Measurements from ENCODE around the gene DYRK1A.

Gene DYRK1A

GRCh38 chr21:37574316-37574715 lies 207.7 kb downstream of the DYRK1A start:
- DNase-seq (ENCODE audit: low spot score): no peak
- no peak for TF ChIP-seq CTCF (IDR thresholded peaks at IDR 0.05; ENCODE audit: extremely low read depth, missing control alignments)

GRCh38 chr21:37574751-37575150 lies 208.2 kb downstream of the DYRK1A start:
- TF ChIP-seq CTCF (IDR thresholded peaks at IDR 0.05; ENCODE audit: extremely low read depth, missing control alignments): no peak
- no peak for DNase-seq (ENCODE audit: low spot score)

GRCh38 chr21:37575580-37575979 lies 209.0 kb downstream of the DYRK1A start:
- no peak for DNase-seq (ENCODE audit: low spot score)
- TF ChIP-seq CTCF (IDR thresholded peaks at IDR 0.05; ENCODE audit: extremely low read depth, missing control alignments): no peak

Measured in GM20000 (cell line).